Mucosa of descending colon (tissue), 3 donors: ENCODE results near the gene MIEF1. TPM values are rescaled to one million over a fixed set of nuclear protein-coding genes. Genes with fewer than 3 reads are reported as not detected.
A peak's percentile ranks its signal among the peaks of the same experiment; 100 is the strongest.

Experiments
- ATAC-seq: fragments of 200-7000 bp; cut with Tn5 transposase; one replicate; pipeline ENCODE4 v1.9.1; 2020; ENCODE audit warnings: mild to moderate bottlenecking, moderate library complexity
- DNase-seq, 3 donors: peaks; one replicate each; pipeline ENCODE4 v3.0.0-alpha.2; 2020
- H3K36me3 ChIP-seq: fragments of 200-600 bp; one replicate; pipeline ENCODE4 v1.8.0; 2021; ENCODE audit warnings: low read depth, mild to moderate bottlenecking
- H3K4me1 ChIP-seq: fragments of 200-600 bp; one replicate; pipeline ENCODE4 v1.8.0; 2021; ENCODE audit warnings: low read depth, mild to moderate bottlenecking
- H3K4me3 ChIP-seq: fragments of 200-600 bp; one replicate; pipeline ENCODE4 v1.8.0; 2021; ENCODE audit warnings: mild to moderate bottlenecking
- H3K9me3 ChIP-seq: fragments of 200-600 bp; one replicate; pipeline ENCODE4 v1.8.0; 2021; ENCODE audit warnings: mild to moderate bottlenecking
- intact Hi-C, 2 donors: fragments of 100-400 bp; cut with DNase I in 1 of 2; cut with micrococcal nuclease in 1 of 2; formaldehyde crosslinking; loops; one replicate each; pipeline versions ENCODE4 v1.11.0 to v1.11.1; 2022; cut with DNase I, micrococcal nuclease
- total RNA-seq, 3 donors: library from RNA; stranded (reverse); fragmentation: NEBNext Ultra II Directional in 2 of 3; extraction: Animal tissue kit (Norgen Biotek cat#: 25700) in 2 of 3; gene quantifications; one replicate each; pipeline versions ENCODE4 v1.2.1 to v1.2.4, GENCODE V29; 2021 to 2023
- TF ChIP-seq, protein P1 (sequence below): fragments of 200-600 bp; IDR thresholded peaks from one replicate; pipeline ENCODE4 v1.8.0; 2022; ENCODE audit warnings: antibody characterized with exemption, mild to moderate bottlenecking
- donor health status: DM: no; HTN: no; CAD: no; lungs with moderate emphysema.
- donor health status: DM: no; HTN: no; CAD: no.
- donor health status: DM: no; HTN: yes; CAD: no.

Gene MIEF1
- total RNA-seq, 3 donors from 2014 or later, result 29.8 to 38.4 (median 34.0) TPM

DNA sequence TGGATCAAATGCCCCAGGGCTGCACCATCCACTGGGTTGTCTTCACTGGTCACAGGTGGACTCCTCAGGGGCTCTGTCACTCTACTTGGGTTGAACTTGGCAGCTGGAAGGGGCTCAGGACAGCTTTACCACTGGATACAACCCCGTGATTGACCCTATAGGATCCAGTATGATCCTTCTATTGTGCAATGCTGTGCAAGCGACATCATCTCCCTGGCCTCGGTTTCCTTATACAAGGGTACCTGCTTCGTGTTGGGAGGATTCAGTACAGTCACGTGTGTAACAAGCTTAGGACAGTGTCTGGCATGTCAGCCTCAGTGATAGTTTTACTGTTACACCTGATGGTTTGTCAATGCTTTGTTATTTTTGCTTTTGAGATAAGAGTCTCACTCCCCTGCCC lies 20.5 kb upstream of the MIEF1 start:
- no peak for ATAC-seq
- Histone ChIP-seq H3K4me1 (no peaks in the 10 kb centered on the region), H3K9me3 (no peaks in the 10 kb centered on the region), H3K4me3 (no peak overlapping the region), H3K36me3 (no peaks in the 10 kb centered on the region)
- DNase-seq, result no peak
- intact Hi-C loops, result no loop called here
- TF ChIP-seq, protein P1, sequence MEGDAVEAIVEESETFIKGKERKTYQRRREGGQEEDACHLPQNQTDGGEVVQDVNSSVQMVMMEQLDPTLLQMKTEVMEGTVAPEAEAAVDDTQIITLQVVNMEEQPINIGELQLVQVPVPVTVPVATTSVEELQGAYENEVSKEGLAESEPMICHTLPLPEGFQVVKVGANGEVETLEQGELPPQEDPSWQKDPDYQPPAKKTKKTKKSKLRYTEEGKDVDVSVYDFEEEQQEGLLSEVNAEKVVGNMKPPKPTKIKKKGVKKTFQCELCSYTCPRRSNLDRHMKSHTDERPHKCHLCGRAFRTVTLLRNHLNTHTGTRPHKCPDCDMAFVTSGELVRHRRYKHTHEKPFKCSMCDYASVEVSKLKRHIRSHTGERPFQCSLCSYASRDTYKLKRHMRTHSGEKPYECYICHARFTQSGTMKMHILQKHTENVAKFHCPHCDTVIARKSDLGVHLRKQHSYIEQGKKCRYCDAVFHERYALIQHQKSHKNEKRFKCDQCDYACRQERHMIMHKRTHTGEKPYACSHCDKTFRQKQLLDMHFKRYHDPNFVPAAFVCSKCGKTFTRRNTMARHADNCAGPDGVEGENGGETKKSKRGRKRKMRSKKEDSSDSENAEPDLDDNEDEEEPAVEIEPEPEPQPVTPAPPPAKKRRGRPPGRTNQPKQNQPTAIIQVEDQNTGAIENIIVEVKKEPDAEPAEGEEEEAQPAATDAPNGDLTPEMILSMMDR, result no peak

DNA sequence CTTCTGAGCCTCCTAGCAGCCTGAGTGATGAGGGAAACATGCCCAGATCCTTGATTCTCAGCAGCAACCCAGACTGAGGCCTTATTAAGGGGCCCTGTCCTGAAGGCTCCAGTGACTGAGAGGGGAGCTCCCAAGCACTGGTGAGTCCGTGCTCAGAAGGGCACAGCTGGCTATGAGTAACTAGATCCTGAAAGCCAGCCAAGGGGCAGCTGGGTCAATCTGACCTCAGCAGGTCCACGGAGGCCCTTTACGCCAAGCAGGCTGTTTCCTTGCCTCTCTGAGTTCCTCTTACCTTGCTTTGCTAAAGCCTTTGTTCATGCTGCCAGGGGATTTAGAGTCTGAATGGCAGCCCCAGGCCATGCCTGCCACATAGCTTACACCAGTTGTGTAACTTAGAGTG lies 19.3 kb upstream of the MIEF1 start:
- Histone ChIP-seq H3K4me1 (no peaks in the 10 kb centered on the region), H3K4me3 (no peak overlapping the region), H3K36me3 (no peaks in the 10 kb centered on the region), H3K9me3 (no peaks in the 10 kb centered on the region)
- intact Hi-C loops, result no loop called here
- DNase-seq (no peak), ATAC-seq (no peak)
- TF ChIP-seq, protein P1, result no peak

DNA sequence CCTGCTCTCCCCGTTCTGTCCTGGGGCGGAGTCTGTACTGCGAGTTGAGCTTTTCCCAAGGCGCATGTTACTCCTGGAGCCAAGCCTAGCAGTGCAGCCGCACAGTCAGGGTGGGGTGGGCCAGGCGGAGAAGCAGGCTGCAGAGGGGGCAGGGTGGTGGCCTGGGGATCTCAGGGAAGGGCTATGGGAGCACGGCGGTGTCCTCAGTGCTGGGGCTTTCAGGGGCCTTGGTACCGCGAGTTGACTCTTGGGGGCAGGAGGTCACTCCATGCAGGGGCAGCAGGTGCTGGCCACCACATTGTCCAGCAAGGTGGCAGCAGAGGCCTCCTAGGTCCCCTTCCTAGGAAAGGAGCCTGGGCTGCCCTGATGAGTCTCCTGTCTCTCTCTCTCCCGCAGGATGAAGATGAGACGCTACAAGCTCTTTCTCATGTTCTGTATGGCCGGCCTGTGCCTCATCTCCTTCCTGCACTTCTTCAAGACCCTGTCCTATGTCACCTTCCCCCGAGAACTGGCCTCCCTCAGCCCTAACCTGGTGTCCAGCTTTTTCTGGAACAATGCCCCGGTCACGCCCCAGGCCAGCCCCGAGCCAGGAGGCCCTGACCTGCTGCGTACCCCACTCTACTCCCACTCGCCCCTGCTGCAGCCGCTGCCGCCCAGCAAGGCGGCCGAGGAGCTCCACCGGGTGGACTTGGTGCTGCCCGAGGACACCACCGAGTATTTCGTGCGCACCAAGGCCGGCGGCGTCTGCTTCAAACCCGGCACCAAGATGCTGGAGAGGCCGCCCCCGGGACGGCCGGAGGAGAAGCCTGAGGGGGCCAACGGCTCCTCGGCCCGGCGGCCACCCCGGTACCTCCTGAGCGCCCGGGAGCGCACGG lies 14.9 kb upstream of the MIEF1 start:
- no peak for ATAC-seq
- no peaks in the 10 kb centered on the region for H3K4me1 ChIP-seq
- no peaks in the 10 kb centered on the region for H3K36me3 ChIP-seq
- peak in 1 of 3 donors; percentile 49 for DNase-seq
- intact Hi-C loops, result no loop called here
- no peaks in the 10 kb centered on the region for H3K9me3 ChIP-seq
- H3K4me3 ChIP-seq, result no peak overlapping the region
- TF ChIP-seq, protein P1, result no peak

DNA sequence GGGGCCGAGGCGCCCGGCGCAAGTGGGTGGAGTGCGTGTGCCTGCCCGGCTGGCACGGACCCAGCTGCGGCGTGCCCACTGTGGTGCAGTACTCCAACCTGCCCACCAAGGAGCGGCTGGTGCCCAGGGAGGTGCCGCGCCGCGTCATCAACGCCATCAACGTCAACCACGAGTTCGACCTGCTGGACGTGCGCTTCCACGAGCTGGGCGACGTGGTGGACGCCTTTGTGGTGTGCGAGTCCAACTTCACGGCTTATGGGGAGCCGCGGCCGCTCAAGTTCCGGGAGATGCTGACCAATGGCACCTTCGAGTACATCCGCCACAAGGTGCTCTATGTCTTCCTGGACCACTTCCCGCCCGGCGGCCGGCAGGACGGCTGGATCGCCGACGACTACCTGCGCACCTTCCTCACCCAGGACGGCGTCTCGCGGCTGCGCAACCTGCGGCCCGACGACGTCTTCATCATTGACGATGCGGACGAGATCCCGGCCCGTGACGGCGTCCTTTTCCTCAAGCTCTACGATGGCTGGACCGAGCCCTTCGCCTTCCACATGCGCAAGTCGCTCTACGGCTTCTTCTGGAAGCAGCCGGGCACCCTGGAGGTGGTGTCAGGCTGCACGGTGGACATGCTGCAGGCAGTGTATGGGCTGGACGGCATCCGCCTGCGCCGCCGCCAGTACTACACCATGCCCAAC lies 14.1 kb upstream of the MIEF1 start:
- DNase-seq, result peak in 1 of 3 donors; percentile 64
- Histone ChIP-seq H3K4me1 (no peaks in the 10 kb centered on the region), H3K36me3 (no peaks in the 10 kb centered on the region), H3K4me3 (no peak overlapping the region), H3K9me3 (no peaks in the 10 kb centered on the region)
- TF ChIP-seq, protein P1, result no peak
- intact Hi-C loops, result no loop called here
- ATAC-seq, result no peak

DNA sequence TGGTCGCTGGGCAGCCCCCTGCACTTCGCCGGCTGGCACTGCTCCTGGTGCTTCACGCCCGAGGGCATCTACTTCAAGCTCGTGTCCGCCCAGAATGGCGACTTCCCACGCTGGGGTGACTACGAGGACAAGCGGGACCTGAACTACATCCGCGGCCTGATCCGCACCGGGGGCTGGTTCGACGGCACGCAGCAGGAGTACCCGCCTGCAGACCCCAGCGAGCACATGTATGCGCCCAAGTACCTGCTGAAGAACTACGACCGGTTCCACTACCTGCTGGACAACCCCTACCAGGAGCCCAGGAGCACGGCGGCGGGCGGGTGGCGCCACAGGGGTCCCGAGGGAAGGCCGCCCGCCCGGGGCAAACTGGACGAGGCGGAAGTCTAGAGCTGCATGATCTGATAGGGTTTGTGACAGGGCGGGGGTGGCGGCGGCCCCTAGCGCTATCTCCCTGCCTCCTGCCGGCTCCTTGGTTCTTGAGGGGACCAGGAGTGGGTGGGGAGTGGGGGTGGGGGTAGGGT lies 13.5 kb upstream of the MIEF1 start:
- no peak for ATAC-seq
- intact Hi-C loops, result no loop called here

More for the DNA sequence above, 13.5 kb upstream of the MIEF1 start:
- no peaks in the 10 kb centered on the region for H3K4me1 ChIP-seq
- H3K4me3 ChIP-seq, result no peak overlapping the region
- H3K36me3 ChIP-seq, result no peaks in the 10 kb centered on the region
- DNase-seq, result no peak
- TF ChIP-seq, protein P1, result no peak
- H3K9me3 ChIP-seq, result no peaks in the 10 kb centered on the region
